ENCODE data around the gene MANEAL.

DNA sequence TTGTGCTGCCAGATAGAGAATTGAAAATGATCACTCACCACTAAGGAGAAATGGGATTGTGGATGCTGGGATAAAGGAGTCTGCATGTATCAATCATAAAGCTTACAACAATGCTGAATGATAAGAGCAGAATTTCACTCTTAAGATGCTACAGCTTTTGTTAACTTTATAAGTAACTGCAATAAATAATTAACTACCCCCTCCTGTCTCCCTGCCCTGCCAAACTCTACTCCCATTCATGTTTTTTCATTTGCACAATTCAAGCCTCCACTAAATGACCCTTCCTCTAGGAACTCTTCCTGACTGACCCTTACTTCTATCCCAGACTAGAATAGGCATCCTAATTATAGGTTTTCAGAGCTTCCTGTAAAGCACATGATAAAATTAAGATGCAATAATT lies 50.9 kb downstream of the MANEAL start:
- TF ChIP-seq ZNF121 (CRISPR knock-in tag; IDR thresholded peaks at IDR 0.05) = no peak
- TF ChIP-seq, protein P1, sequence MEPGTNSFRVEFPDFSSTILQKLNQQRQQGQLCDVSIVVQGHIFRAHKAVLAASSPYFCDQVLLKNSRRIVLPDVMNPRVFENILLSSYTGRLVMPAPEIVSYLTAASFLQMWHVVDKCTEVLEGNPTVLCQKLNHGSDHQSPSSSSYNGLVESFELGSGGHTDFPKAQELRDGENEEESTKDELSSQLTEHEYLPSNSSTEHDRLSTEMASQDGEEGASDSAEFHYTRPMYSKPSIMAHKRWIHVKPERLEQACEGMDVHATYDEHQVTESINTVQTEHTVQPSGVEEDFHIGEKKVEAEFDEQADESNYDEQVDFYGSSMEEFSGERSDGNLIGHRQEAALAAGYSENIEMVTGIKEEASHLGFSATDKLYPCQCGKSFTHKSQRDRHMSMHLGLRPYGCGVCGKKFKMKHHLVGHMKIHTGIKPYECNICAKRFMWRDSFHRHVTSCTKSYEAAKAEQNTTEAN (CRISPR knock-in tag; conservative IDR thresholded peaks at IDR 0.05) = no peak
- no peak for TF ChIP-seq NR2F1 (CRISPR knock-in tag; IDR thresholded peaks at IDR 0.05)
- no peak for TF ChIP-seq CHCHD3 (CRISPR knock-in tag; IDR thresholded peaks at IDR 0.05)
- TF ChIP-seq ZBTB7B (CRISPR knock-in tag; IDR thresholded peaks at IDR 0.05) = no peak
- no peak for TF ChIP-seq ZFX (CRISPR knock-in tag; IDR thresholded peaks at IDR 0.05; ENCODE audit: low read depth)
- no peak for TF ChIP-seq PRDM15 (CRISPR knock-in tag; IDR thresholded peaks at IDR 0.05)
- no peak for TF ChIP-seq FIP1L1 (IDR thresholded peaks at IDR 0.05; ENCODE audit: borderline replicate concordance, insufficient read depth, low read depth, low read length)
- no peak for TF ChIP-seq TRIM22 (IDR thresholded peaks at IDR 0.05)

Measured in HepG2 (cell line).